ENCODE results near the gene PDZRN3.

DNA sequence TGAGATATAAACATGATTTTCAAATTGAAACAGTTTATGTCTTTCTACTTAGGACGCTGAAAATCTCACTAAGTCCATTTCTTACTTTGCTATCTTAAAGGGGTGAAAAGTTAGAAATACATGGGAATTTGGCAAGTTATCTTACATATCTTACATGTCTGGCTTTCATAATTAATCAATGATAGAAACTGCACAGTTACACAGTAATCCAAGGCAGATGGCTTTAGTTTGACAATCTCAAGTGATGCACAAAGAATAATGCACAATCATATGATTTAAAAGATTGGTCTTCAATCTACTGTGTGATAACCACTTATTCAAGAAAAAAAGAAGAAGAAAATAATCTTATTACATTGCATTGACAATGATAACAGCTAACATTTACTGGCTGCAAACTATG is 14.2 kb downstream of the PDZRN3 start:
- TF ChIP-seq, protein P1, sequence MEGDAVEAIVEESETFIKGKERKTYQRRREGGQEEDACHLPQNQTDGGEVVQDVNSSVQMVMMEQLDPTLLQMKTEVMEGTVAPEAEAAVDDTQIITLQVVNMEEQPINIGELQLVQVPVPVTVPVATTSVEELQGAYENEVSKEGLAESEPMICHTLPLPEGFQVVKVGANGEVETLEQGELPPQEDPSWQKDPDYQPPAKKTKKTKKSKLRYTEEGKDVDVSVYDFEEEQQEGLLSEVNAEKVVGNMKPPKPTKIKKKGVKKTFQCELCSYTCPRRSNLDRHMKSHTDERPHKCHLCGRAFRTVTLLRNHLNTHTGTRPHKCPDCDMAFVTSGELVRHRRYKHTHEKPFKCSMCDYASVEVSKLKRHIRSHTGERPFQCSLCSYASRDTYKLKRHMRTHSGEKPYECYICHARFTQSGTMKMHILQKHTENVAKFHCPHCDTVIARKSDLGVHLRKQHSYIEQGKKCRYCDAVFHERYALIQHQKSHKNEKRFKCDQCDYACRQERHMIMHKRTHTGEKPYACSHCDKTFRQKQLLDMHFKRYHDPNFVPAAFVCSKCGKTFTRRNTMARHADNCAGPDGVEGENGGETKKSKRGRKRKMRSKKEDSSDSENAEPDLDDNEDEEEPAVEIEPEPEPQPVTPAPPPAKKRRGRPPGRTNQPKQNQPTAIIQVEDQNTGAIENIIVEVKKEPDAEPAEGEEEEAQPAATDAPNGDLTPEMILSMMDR (IDR thresholded peaks at IDR 0.05 in 8 of 11, conservative IDR thresholded peaks at IDR 0.05 in 3 of 11) = no peak
- TF ChIP-seq POLR2AphosphoS5 (IDR thresholded peaks at IDR 0.05) (no peak), POLR2A (IDR thresholded peaks at IDR 0.05) (no peak)
